Measurements from ENCODE around the gene MGAT3.

The MGAT3 gene

GRCh38 chr22:39489094-39490068 is 32.6 kb downstream of the MGAT3 start:
- Histone ChIP-seq H3K9me3 (ENCODE audit: control insufficient read depth, low read length) (no peaks in the 10 kb centered on the region), H3K27me3 (ENCODE audit: control insufficient read depth, insufficient read depth, low read length, poor library complexity, severe bottlenecking) (no peaks in the 10 kb centered on the region), H3K36me3 (ENCODE audit: control insufficient read depth, insufficient read depth, low read length) (no peaks in the 10 kb centered on the region), H3K27ac (ENCODE audit: insufficient read depth, low read depth, low read length, poor library complexity, severe bottlenecking) (no peak overlapping the region), H3K4me1 (ENCODE audit: control insufficient read depth, insufficient read depth, low read length) (no peaks in the 10 kb centered on the region), H3K4me3 (ENCODE audit: insufficient read depth, low read depth, low read length) (no peak overlapping the region)
- WGBS, 2 experiments, result 90 to 91% methylated on average over 17 of the region's 17 CpGs

GRCh38 chr22:39490135-39490798 is 33.5 kb downstream of the MGAT3 start:
- no peaks in the 10 kb centered on the region for H3K27me3 ChIP-seq (ENCODE audit: control insufficient read depth, insufficient read depth, low read length, poor library complexity, severe bottlenecking)
- no peaks in the 10 kb centered on the region for H3K36me3 ChIP-seq (ENCODE audit: control insufficient read depth, insufficient read depth, low read length)
- no peak overlapping the region for H3K4me3 ChIP-seq (ENCODE audit: insufficient read depth, low read depth, low read length)
- no peaks in the 10 kb centered on the region for H3K4me1 ChIP-seq (ENCODE audit: control insufficient read depth, insufficient read depth, low read length)
- no peak overlapping the region for H3K27ac ChIP-seq (ENCODE audit: insufficient read depth, low read depth, low read length, poor library complexity, severe bottlenecking)
- H3K9me3 ChIP-seq (ENCODE audit: control insufficient read depth, low read length), result no peaks in the 10 kb centered on the region
- whole genome bisulfite sequencing, 2 experiments, result 50 to 52% methylated on average over 13 of the region's 13 CpGs

- 88 to 91% methylated on average over 8 to 9 of the region's 9 CpGs for WGBS, 2 experiments
- no peak overlapping the region for H3K4me3 ChIP-seq (ENCODE audit: insufficient read depth, low read depth, low read length)
- H3K27ac ChIP-seq (ENCODE audit: insufficient read depth, low read depth, low read length, poor library complexity, severe bottlenecking), result no peak overlapping the region
- no peaks in the 10 kb centered on the region for H3K27me3 ChIP-seq (ENCODE audit: control insufficient read depth, insufficient read depth, low read length, poor library complexity, severe bottlenecking)
- H3K9me3 ChIP-seq (ENCODE audit: control insufficient read depth, low read length), result no peaks in the 10 kb centered on the region
- H3K4me1 ChIP-seq (ENCODE audit: control insufficient read depth, insufficient read depth, low read length), result peaks cover under 1% of the 10 kb centered on the region
- no peaks in the 10 kb centered on the region for H3K36me3 ChIP-seq (ENCODE audit: control insufficient read depth, insufficient read depth, low read length)
Observed at GRCh38 chr22:39490966-39491680, 34.3 kb downstream of the MGAT3 start.

GRCh38 chr22:39491696-39492095 is 34.9 kb downstream of the MGAT3 start:
- 85 to 91% methylated on average over 5 to 6 of the region's 6 CpGs for WGBS, 2 experiments
- Histone ChIP-seq H3K27ac (ENCODE audit: insufficient read depth, low read depth, low read length, poor library complexity, severe bottlenecking) (no peak overlapping the region), H3K27me3 (ENCODE audit: control insufficient read depth, insufficient read depth, low read length, poor library complexity, severe bottlenecking) (no peaks in the 10 kb centered on the region), H3K4me1 (ENCODE audit: control insufficient read depth, insufficient read depth, low read length) (peaks cover 6% of the 10 kb centered on the region), H3K36me3 (ENCODE audit: control insufficient read depth, insufficient read depth, low read length) (no peaks in the 10 kb centered on the region), H3K9me3 (ENCODE audit: control insufficient read depth, low read length) (no peaks in the 10 kb centered on the region), H3K4me3 (ENCODE audit: insufficient read depth, low read depth, low read length) (no peak overlapping the region)

- H3K9me3 ChIP-seq (ENCODE audit: control insufficient read depth, low read length), result no peaks in the 10 kb centered on the region
- H3K27me3 ChIP-seq (ENCODE audit: control insufficient read depth, insufficient read depth, low read length, poor library complexity, severe bottlenecking), result no peaks in the 10 kb centered on the region
- WGBS, 2 experiments, result 89 to 91% methylated on average over 3 of the region's 3 CpGs
- H3K4me3 ChIP-seq (ENCODE audit: insufficient read depth, low read depth, low read length), result no peak overlapping the region
- peaks cover 6% of the 10 kb centered on the region for H3K4me1 ChIP-seq (ENCODE audit: control insufficient read depth, insufficient read depth, low read length)
- no peak overlapping the region for H3K27ac ChIP-seq (ENCODE audit: insufficient read depth, low read depth, low read length, poor library complexity, severe bottlenecking)
- no peaks in the 10 kb centered on the region for H3K36me3 ChIP-seq (ENCODE audit: control insufficient read depth, insufficient read depth, low read length)
Observed at GRCh38 chr22:39492186-39492585, 35.4 kb downstream of the MGAT3 start.

GRCh38 chr22:39493759-39494158 is 36.9 kb downstream of the MGAT3 start:
- H3K36me3 ChIP-seq (ENCODE audit: control insufficient read depth, insufficient read depth, low read length), result no peaks in the 10 kb centered on the region
- 76 to 79% methylated on average over 4 of the region's 4 CpGs for WGBS, 2 experiments
- H3K9me3 ChIP-seq (ENCODE audit: control insufficient read depth, low read length), result no peaks in the 10 kb centered on the region
- no peak overlapping the region for H3K27ac ChIP-seq (ENCODE audit: insufficient read depth, low read depth, low read length, poor library complexity, severe bottlenecking)
- no peaks in the 10 kb centered on the region for H3K27me3 ChIP-seq (ENCODE audit: control insufficient read depth, insufficient read depth, low read length, poor library complexity, severe bottlenecking)
- H3K4me1 ChIP-seq (ENCODE audit: control insufficient read depth, insufficient read depth, low read length), result peaks cover 6% of the 10 kb centered on the region
- H3K4me3 ChIP-seq (ENCODE audit: insufficient read depth, low read depth, low read length), result no peak overlapping the region

GRCh38 chr22:39494471-39495120 is 37.8 kb downstream of the MGAT3 start:
- whole genome bisulfite sequencing, 2 experiments, result 85 to 87% methylated on average over 10 of the region's 10 CpGs
- Histone ChIP-seq H3K36me3 (ENCODE audit: control insufficient read depth, insufficient read depth, low read length) (no peaks in the 10 kb centered on the region), H3K4me3 (ENCODE audit: insufficient read depth, low read depth, low read length) (no peak overlapping the region), H3K27ac (ENCODE audit: insufficient read depth, low read depth, low read length, poor library complexity, severe bottlenecking) (no peak overlapping the region), H3K27me3 (ENCODE audit: control insufficient read depth, insufficient read depth, low read length, poor library complexity, severe bottlenecking) (no peaks in the 10 kb centered on the region), H3K9me3 (ENCODE audit: control insufficient read depth, low read length) (no peaks in the 10 kb centered on the region), H3K4me1 (ENCODE audit: control insufficient read depth, insufficient read depth, low read length) (peaks cover 6% of the 10 kb centered on the region)

GRCh38 chr22:39496131-39496838 is 39.5 kb downstream of the MGAT3 start:
- WGBS, 2 experiments, result 50 to 52% methylated on average over 13 of the region's 13 CpGs
- no peaks in the 10 kb centered on the region for H3K9me3 ChIP-seq (ENCODE audit: control insufficient read depth, low read length)
- no peak overlapping the region for H3K4me3 ChIP-seq (ENCODE audit: insufficient read depth, low read depth, low read length)
- no peaks in the 10 kb centered on the region for H3K36me3 ChIP-seq (ENCODE audit: control insufficient read depth, insufficient read depth, low read length)
- H3K27me3 ChIP-seq (ENCODE audit: control insufficient read depth, insufficient read depth, low read length, poor library complexity, severe bottlenecking), result no peaks in the 10 kb centered on the region
- peak overlapping the region; percentile 55 for H3K27ac ChIP-seq (ENCODE audit: insufficient read depth, low read depth, low read length, poor library complexity, severe bottlenecking)
- H3K4me1 ChIP-seq (ENCODE audit: control insufficient read depth, insufficient read depth, low read length), result peaks cover 13% of the 10 kb centered on the region

GRCh38 chr22:39497429-39497828 is 40.6 kb downstream of the MGAT3 start:
- Histone ChIP-seq H3K4me1 (ENCODE audit: control insufficient read depth, insufficient read depth, low read length) (peaks cover 18% of the 10 kb centered on the region), H3K27me3 (ENCODE audit: control insufficient read depth, insufficient read depth, low read length, poor library complexity, severe bottlenecking) (no peaks in the 10 kb centered on the region), H3K9me3 (ENCODE audit: control insufficient read depth, low read length) (no peaks in the 10 kb centered on the region), H3K4me3 (ENCODE audit: insufficient read depth, low read depth, low read length) (no peak overlapping the region), H3K27ac (ENCODE audit: insufficient read depth, low read depth, low read length, poor library complexity, severe bottlenecking) (no peak overlapping the region), H3K36me3 (ENCODE audit: control insufficient read depth, insufficient read depth, low read length) (no peaks in the 10 kb centered on the region)
- 90 to 95% methylated on average over 8 of the region's 8 CpGs for WGBS, 2 experiments
